Osteoblast (primary cell): Measurements from ENCODE around the gene A3GALT2. TPM values are rescaled to one million over a fixed set of nuclear protein-coding genes. Genes with fewer than 3 reads are reported as not detected.

ENCODE experiments used
- DNase-seq: peaks from one replicate; pipeline ENCODE4 v3.0.0; 2011; ENCODE audit warnings: low spot score, mixed read lengths; ENCODE audit not compliant: insufficient read length; ENCODE audit errors: missing footprints
- H2AFZ ChIP-seq: 2 replicates; pipeline ENCODE4 v1.6.0; 2011; ENCODE audit warnings: mild to moderate bottlenecking, low read length
- H3K27ac ChIP-seq: 2 replicates; pipeline ENCODE4 v1.5.1; 2011; ENCODE audit warnings: mild to moderate bottlenecking, low read depth, low read length, moderate library complexity
- H3K27me3 ChIP-seq: 2 replicates; pipeline ENCODE4 v1.6.0; 2012; ENCODE audit warnings: mild to moderate bottlenecking, control low read depth, inconsistent platforms, low read length, moderate library complexity; ENCODE audit not compliant: insufficient read depth
- H3K36me3 ChIP-seq: 2 replicates; pipeline ENCODE4 v1.5.1; 2011; ENCODE audit warnings: mild to moderate bottlenecking, low read length, control low read depth, moderate library complexity; ENCODE audit not compliant: insufficient read depth
- H3K4me1 ChIP-seq: 2 replicates; pipeline ENCODE4 v1.5.1; 2011; ENCODE audit warnings: mild to moderate bottlenecking, low read length, control low read depth, moderate library complexity; ENCODE audit not compliant: insufficient read depth
- H3K4me2 ChIP-seq: 2 replicates; pipeline ENCODE4 v1.6.0; 2011; ENCODE audit warnings: mild to moderate bottlenecking, low read length; ENCODE audit not compliant: insufficient read depth
- H3K4me3 ChIP-seq: fragments of 200-600 bp; sonication (generic); 3 replicates; pipeline ENCODE4 v1.5.1; 2012; ENCODE audit warnings: mild to moderate bottlenecking, low read length, inconsistent platforms; ENCODE audit not compliant: insufficient read depth
- H3K79me2 ChIP-seq: 2 replicates; pipeline ENCODE4 v1.6.0; 2012; ENCODE audit warnings: mild to moderate bottlenecking, low read length, control low read depth, inconsistent platforms; ENCODE audit not compliant: insufficient read depth
- H3K9me3 ChIP-seq: 2 replicates; pipeline ENCODE4 v1.5.1; 2011; ENCODE audit warnings: low read depth, low read length, control low read depth
- H4K20me1 ChIP-seq: 2 replicates; pipeline ENCODE4 v1.6.0; 2012; ENCODE audit warnings: mild to moderate bottlenecking, low read length, control low read depth; ENCODE audit not compliant: insufficient read depth
- total RNA-seq: library from RNA; depleted of rRNA; stranded (reverse); fragments of >200 nt; gene quantifications from 2 replicates; pipeline ENCODE4 v1.2.3, GENCODE V29; 2012
- TF ChIP-seq, protein P1 (sequence below): IDR thresholded peaks from 2 replicates; pipeline ENCODE4 v1.5.1; 2011; ENCODE audit warnings: mild to moderate bottlenecking, low read depth, low read length, moderate library complexity; ENCODE audit errors: extremely low read depth

Gene A3GALT2
- total RNA-seq, 1 donor = not detected

DNA sequence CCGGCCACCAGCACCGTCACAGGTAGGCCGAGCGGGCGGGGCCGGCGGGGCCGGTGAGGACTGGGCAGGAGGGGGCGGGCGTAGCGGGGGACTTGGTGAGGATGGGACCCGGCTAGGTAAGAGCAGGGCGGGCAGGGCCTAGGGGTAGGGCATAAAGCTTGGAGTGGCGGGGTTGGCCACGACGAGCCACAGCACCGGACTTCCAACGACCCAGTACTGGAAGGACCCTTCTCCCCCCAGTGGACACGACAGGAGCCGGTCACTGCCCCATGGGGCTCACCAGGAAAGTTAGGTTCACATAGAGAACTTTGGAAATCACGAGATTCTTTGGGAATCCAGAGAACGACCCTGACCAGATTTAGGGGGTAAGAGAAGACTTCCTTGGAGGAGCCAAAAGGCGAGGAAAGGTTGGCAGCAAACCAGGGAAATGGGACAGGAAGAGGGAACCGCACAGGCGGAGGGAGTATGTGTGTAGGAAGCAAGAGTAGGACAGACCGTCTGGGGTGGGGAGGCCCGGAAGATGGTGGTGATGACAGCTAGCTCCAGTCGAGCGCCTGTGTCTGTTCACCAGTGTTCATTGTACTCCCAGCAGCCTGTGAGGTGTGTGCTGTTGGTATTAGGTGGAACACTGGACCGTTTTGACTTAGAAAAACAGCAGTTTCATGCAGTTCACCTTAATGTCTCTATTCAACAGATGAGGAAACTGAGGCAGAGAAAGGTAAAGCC lies 44.2 kb downstream of the A3GALT2 start:
- Histone ChIP-seq H3K4me2 (no peak overlapping the region), H3K4me1 (no peaks in the 10 kb centered on the region), H3K27me3 (no peaks in the 10 kb centered on the region), H4K20me1 (peaks cover 34% of the 10 kb centered on the region), H3K79me2 (peaks cover 22% of the 10 kb centered on the region), H2AFZ (no peak overlapping the region), H3K4me3 (no peak overlapping the region), H3K27ac (no peak overlapping the region), H3K36me3 (peaks cover 21% of the 10 kb centered on the region), H3K9me3 (no peaks in the 10 kb centered on the region)
- TF ChIP-seq, protein P1, sequence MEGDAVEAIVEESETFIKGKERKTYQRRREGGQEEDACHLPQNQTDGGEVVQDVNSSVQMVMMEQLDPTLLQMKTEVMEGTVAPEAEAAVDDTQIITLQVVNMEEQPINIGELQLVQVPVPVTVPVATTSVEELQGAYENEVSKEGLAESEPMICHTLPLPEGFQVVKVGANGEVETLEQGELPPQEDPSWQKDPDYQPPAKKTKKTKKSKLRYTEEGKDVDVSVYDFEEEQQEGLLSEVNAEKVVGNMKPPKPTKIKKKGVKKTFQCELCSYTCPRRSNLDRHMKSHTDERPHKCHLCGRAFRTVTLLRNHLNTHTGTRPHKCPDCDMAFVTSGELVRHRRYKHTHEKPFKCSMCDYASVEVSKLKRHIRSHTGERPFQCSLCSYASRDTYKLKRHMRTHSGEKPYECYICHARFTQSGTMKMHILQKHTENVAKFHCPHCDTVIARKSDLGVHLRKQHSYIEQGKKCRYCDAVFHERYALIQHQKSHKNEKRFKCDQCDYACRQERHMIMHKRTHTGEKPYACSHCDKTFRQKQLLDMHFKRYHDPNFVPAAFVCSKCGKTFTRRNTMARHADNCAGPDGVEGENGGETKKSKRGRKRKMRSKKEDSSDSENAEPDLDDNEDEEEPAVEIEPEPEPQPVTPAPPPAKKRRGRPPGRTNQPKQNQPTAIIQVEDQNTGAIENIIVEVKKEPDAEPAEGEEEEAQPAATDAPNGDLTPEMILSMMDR = no peak
- DNase-seq = peak; percentile 53

DNA sequence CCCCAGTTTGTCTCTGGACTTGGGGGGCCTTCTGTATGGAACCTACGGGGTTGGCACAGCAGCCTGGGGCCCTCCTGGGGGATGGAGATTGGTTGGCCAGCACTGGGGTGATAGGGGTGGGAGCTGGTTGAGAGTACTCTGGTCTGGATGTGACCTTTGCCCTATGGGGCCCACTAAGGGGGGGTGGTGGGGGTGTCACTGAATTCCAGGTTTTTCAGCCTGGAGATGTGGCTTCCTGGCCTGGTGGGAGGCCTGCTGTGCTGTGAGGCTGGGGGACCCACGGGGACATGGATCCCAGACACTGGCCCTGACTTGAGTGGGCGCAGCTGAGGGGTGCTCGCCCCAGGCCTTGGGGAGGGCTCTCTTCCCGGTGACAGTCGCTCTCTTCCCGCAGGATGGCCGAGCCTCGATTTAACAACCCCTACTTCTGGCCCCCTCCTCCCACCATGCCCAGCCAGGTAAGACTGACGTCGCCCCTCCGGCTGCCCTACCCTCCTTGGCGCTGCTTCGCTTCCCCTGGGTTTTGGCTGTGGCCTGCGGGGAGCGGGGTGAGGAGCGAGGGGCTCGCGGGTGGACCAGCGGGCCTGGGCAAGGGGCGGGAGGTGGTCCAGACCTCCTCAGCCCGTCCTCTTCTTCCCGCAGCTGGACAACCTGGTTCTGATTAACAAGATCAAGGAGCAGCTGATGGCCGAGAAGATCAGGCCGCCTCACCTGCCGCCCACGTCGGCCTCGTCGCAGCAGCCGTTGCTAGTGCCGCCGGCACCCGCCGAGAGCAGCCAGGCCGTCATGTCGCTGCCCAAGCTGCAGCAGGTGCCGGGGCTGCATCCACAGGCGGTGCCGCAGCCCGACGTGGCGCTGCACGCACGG lies 45.0 kb downstream of the A3GALT2 start:
- TF ChIP-seq, protein P1 = no peak
- Histone ChIP-seq H3K4me3 (no peak overlapping the region), H3K9me3 (no peaks in the 10 kb centered on the region), H3K4me1 (no peaks in the 10 kb centered on the region), H2AFZ (no peak overlapping the region), H3K27me3 (no peaks in the 10 kb centered on the region), H3K4me2 (no peak overlapping the region), H3K79me2 (peaks cover 25% of the 10 kb centered on the region), H3K27ac (no peak overlapping the region), H4K20me1 (peaks cover 34% of the 10 kb centered on the region), H3K36me3 (peaks cover 13% of the 10 kb centered on the region)
- DNase-seq = peak; percentile 45

DNA sequence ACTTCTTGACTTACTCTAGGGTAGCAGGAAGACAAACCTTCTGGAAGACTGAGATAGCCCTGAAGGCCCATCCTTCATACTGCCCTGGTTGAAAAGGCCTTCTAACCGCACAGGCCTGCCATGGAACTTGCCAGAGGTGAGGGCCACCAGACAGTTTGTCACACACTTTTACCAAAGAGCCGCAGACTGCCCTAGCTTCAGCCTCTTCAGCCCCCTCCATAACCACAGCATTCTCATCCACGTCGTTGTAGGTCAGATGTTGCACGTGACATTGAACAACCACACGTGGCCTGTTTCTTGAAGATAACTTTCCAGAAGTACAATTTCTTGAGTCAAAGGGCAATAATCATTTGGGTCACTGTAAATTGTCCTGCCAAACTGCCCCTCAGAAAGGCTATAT lies 45.7 kb downstream of the A3GALT2 start:
- Histone ChIP-seq H3K36me3 (peaks cover 13% of the 10 kb centered on the region), H3K4me3 (no peak overlapping the region), H3K4me1 (no peaks in the 10 kb centered on the region), H3K9me3 (no peaks in the 10 kb centered on the region), H3K79me2 (peaks cover 28% of the 10 kb centered on the region), H3K27me3 (no peaks in the 10 kb centered on the region), H4K20me1 (peaks cover 42% of the 10 kb centered on the region), H2AFZ (no peak overlapping the region), H3K27ac (no peak overlapping the region), H3K4me2 (no peak overlapping the region)
- TF ChIP-seq, protein P1 = no peak
- peak; percentile 17 for DNase-seq

DNA sequence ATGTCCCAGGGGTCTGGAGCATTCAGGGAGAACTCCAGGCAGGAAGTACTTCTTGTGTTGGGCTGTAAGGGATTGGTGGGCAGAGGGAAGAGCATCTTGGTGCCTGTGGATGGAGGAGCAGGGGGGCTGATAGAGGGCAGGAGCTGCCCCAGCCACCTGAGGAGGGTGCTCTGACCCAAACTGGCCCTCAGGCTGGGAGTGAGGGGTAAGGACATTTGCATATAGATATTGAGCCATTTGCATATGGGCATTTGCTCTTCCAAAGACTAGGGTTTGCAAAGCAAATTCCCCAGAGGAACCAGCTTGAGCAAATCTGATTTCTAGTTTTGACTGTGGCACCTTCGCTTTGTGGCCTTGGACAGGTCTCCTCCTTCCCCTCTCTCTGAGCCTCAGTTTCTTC lies 46.5 kb downstream of the A3GALT2 start:
- TF ChIP-seq, protein P1 = no peak
- H3K27ac ChIP-seq = no peak overlapping the region
- H3K9me3 ChIP-seq = no peaks in the 10 kb centered on the region
- no peak overlapping the region for H3K4me3 ChIP-seq
- no peak overlapping the region for H2AFZ ChIP-seq
- peaks cover 47% of the 10 kb centered on the region for H4K20me1 ChIP-seq
- H3K36me3 ChIP-seq = peaks cover 19% of the 10 kb centered on the region
- peak; percentile 75 for DNase-seq
- no peak overlapping the region for H3K4me2 ChIP-seq
- no peaks in the 10 kb centered on the region for H3K4me1 ChIP-seq
- peaks cover 33% of the 10 kb centered on the region for H3K79me2 ChIP-seq
- no peaks in the 10 kb centered on the region for H3K27me3 ChIP-seq
